ENCODE data around the gene CAMSAP1.
A peak's percentile ranks its signal among the peaks of the same experiment; 100 is the strongest.

The CAMSAP1 gene

GRCh38 chr9:135877791-135878527 is 29.4 kb downstream of the CAMSAP1 start:
- DNase-seq: no peak

- DNase-seq: no peak
These were observed 30.4 kb downstream of the CAMSAP1 start for GRCh38 chr9:135876936-135877335.

- DNase-seq: no peak
These were observed 32.5 kb downstream of the CAMSAP1 start for GRCh38 chr9:135874859-135875258.

DNA sequence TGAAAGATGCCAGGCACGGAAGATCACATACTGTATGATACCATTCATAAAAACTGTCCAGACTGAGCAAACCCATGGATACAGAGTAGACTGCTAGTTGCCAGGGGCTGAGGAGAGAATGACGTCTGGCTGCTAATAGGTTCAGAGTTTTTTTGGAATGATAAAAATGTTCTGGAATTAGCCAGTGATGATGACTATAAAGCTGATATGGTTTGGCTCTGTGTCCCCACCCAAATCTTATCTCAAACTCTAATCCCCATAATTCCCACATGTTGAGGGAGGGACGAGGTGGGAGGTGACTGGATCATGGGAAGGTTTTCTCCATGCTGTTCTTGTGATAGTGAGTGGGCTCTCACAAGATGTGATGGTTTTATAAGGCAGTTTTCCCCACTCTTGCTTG is 37.4 kb downstream of the CAMSAP1 start:
- no peak for DNase-seq

DNA sequence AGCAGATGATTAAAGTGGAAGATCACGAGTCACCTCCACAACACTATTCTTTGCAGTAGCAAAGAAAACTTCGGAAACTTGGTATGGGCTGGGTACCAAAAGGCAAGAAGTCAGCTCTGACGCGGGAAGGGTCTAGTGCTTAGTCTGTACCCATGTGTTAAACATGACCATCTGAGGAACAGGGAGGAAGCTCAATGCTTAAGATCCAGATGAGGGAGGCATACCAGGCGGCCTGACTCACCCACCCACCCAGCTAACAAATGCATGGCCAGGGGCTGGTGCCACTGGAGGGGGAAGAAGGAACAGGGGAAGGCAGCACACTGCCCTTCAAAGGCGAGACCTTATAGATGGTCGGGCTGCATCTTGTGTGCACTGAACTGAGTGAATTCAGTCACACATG is 41.8 kb downstream of the CAMSAP1 start:
- peak; percentile 74 for DNase-seq

DNA sequence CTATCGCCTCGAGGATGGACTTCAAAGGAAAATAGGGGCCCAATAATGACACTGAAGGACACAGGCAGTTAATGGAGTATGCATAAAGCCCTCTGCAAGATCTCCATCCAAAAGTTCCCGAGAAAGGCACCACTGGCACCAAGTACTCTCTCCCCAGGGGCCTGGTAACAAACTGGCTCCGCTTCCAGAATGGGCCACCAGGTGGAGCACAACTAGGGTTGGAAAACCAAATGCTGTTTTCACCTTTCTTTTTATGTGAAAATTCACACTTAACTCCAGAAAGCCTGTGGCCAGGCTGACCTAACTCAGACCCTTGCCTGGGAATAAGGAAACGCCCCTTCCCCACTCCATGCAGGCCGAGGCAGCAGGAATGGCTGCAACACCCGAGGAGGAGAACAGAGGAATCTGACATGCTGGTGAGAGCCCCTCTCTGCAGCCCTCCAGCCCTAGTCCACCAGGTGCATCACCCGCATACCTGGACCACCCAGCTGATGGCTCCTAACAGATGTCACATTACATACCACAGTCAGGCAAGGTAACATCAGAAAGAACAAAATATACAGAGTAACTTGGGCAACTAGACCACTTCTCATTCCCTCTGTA is 42.8 kb downstream of the CAMSAP1 start:
- peak; percentile 78 for DNase-seq

- no peak for DNase-seq
These were observed 44.5 kb downstream of the CAMSAP1 start for GRCh38 chr9:135862809-135863208.

DNA sequence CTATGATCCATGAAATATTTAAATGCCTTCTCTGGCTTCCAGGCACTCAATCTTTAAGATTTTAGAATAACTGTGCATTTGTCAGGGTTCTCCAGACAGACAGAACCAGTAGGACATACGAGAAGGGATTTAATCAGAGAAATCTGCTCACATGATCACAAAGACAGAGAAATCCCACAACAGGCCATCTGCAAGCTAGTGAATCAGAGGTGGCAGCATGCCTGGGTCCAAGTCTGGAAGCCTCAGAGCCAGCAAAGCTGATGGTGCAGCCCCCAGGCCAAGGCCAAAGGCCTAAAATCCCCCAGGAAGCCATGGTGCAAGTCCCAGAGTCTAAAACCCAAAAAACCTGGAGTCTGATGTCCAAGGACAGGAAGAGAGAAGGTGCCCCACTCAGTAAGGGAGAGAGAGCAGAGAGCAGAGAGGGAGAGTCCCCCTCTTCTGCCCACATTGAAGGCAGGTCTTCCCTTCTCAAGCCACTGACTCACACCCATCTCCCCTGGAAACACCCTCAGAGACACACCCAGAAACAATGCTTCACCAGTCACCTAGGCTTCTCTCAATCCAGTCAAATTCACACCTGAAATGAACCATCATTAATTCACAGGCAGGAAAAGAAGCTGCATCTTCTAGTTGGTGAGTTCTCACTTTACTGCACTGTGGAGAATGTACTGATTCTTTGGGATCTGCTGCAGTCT is 48.7 kb downstream of the CAMSAP1 start:
- DNase-seq: no peak

DNA sequence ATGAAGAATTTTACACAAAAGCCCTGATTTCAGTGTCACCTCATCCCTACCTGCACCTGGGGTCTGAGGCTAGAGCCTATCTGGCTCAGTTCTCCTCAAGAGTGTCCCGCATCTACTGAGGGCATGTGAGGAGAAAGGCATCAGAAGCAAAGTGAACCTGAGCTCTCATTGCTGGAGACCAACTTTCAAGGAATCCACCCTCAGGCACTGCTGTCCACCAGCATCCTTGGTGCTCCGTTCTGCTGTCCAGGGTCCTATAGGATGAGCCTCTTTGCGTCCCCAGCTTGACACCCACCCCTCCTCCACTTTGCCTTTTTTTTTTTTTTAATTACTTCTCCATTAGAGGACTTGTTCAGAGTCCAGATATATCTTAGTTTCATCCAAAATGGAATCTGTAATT is 49.5 kb downstream of the CAMSAP1 start:
- DNase-seq: no peak

GRCh38 chr9:135857371-135857786 is 50.0 kb downstream of the CAMSAP1 start:
- peak; percentile 71 for DNase-seq

- DNase-seq: no peak
These were observed 55.6 kb downstream of the CAMSAP1 start for GRCh38 chr9:135851748-135852147.

GRCh38 chr9:135850737-135851136 is 56.6 kb downstream of the CAMSAP1 start:
- no peak for DNase-seq

GRCh38 chr9:135849181-135849580 is 58.2 kb downstream of the CAMSAP1 start:
- DNase-seq: no peak

- DNase-seq: no peak
These were observed 58.9 kb downstream of the CAMSAP1 start for GRCh38 chr9:135848341-135849047.

- no peak for DNase-seq
These were observed 59.5 kb downstream of the CAMSAP1 start for GRCh38 chr9:135847833-135848232.

GRCh38 chr9:135840539-135840938 is 66.8 kb downstream of the CAMSAP1 start:
- DNase-seq: no peak

DNA sequence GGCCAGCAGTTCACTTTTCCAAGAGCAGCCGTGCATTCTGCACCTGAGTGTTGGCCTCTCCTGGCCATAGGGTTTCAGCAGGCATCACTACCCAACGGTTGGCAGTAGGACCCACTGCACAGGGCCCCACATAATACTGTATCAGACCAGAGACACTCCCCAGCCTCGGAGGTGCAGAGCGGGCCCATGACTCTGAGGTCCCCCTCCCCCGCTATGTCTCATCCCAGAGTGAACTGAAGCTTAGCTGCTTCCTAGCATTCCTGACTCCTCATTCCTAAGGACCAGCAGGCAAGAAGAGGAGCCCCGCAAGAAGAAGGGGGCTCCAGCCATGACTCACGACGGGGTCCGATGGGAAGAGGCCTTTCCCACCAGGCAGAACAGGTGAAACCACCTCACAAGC is 67.2 kb downstream of the CAMSAP1 start:
- no peak for DNase-seq

- DNase-seq: no peak
These were observed 67.8 kb downstream of the CAMSAP1 start for GRCh38 chr9:135839516-135839915.

DNA sequence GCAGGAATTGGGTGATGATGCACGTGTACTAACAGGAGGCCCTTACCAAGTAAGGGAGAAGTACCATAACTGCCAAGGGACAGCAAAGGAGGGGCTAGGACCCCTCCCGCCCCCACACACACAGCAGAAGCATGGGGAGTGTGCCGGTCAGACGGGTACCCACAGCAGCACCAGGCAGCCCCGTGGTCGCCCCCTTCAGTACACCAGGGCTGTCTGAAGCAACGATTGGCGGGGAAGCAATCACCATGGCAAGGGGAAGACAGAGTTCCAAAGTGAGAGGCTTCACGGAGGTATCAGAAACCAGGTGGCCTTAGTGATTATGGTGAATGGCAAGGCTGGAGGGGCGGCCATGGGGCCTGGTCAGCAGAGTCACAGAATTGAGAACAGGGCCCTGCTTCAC is 72.2 kb downstream of the CAMSAP1 start:
- DNase-seq: no peak

DNA sequence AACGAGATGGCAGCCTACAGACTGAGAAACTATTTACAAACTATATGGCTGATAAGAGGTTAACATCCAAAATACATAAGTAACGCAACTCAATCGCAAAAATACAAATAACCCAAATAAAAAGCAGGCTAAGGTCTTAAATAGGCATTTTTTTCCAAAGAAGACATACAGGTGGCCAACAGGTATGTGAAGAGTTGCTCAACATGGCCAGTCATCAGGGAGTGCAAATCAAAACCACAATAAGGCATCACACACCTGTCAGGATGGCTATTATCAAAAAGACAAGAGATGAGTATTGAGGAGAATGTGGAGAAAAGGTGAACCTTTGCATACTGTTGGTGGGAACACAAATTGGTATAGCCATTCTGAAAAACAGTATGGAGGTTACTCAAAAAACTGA is 73.5 kb downstream of the CAMSAP1 start:
- DNase-seq: no peak

GRCh38 chr9:135830496-135830895 is 76.8 kb downstream of the CAMSAP1 start:
- DNase-seq: no peak

DNA sequence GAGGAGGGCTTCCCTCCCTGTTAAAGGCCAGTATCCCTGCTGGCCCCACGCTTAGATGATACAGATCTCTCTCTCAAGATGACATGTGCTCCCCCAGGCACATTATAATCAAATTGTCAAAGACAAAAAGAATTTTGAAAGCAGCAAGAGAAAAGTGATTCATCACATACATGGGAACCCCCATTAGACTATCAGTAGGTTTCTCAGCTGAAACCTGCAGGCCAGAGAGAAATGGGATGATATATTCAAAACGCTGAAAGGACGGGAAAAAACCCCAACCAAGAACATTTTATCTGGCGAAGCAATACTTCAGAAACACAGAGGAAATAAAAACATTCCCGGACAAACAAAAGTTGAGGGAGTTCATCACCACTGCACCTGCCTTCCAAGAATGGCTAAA is 78.7 kb downstream of the CAMSAP1 start:
- DNase-seq: no peak

DNA sequence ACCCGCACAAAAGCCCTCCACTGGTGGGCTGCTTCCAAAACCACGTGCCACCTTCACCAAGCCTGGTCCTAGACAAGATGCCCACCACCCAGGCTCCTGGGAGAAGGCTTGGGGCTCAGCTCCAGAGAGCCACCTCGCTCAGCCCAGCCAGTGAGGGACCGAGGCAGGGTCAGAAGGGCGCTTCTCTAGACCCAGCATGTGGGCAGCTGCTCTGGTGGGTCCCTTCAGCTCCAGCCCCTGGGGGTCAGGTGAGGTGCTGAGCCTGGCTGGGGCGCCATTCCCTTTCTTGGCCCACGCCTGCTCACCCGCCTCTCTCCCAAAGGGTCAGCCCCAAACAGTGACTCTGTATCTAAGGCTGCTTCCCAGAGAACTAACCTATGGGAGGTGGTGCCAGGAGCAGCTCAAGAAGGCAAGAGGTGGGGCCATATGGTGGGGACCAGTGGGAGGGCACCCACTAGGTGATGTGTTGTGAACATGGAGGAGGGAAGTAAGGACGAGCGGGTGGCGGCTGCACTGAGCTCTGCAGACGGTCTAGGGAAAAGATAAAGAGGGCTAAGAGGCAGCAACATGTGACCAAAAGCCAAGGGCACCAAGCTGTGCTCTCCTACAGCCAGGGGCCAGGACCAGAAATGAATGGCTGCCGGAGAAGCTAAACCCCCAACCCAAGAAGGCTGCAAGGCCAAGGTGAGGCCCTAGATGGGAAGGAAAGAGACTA is 79.3 kb downstream of the CAMSAP1 start:
- DNase-seq: peak; percentile 49
